HCT116 (cell line): Measurements from ENCODE around the gene NFE2L2. TPM values are rescaled to one million over a fixed set of nuclear protein-coding genes. Genes with fewer than 3 reads are reported as not detected.

Source experiments
- ATAC-seq: fragments of 200-7000 bp; cut with Tn5 transposase; 2 replicates; pipeline ENCODE4 v1.9.1; 2020; ENCODE audit warnings: mild to moderate bottlenecking, moderate library complexity
- BruUV-seq: library from RNA; stranded (reverse); fragments of 400-500 nt; replicated peaks from 2 replicates; lab custom pipeline; 2021; lab: Mats Ljungman, UMichigan
- CTCF ChIA-PET: fragments of 300-600 bp; sonication (Branson Sonifier 250); formaldehyde crosslinking; loops from one replicate; lab custom pipeline; 2021; ENCODE audit warnings: antibody characterized with exemption; lab: Charles Lee
- POLR2A ChIA-PET: fragments of 300-600, 350-600 bp; sonication (Branson Sonifier 250); formaldehyde crosslinking; loops from one replicate; lab custom pipeline; 2021; ENCODE audit warnings: antibody characterized with exemption; lab: Charles Lee
- RAD21 ChIA-PET, 2 experiments: fragments of 300-600 bp; sonication (Branson Sonifier 250); formaldehyde crosslinking; loops; one replicate each; lab custom pipeline; 2023; ENCODE audit warnings: low total read pairs in 2 of 2; ENCODE audit not compliant: uncharacterized antibody in 2 of 2, unreplicated experiment in 2 of 2, low non-redundant PET in 1 of 2; lab: Charles Lee
- DNase-seq: peaks from one replicate; pipeline ENCODE4 v3.0.0-alpha.2; 2010; ENCODE audit warnings: low read depth, low spot score
- H2AFZ ChIP-seq: fragments of 200-600 bp; shearing (Covaris generic), sonication (generic); 2 replicates; pipeline ENCODE4 v1.6.1; 2017; ENCODE audit warnings: low read depth, mixed run types, mixed read lengths, antibody characterized with exemption, low read length; ENCODE audit not compliant: poor library complexity, severe bottlenecking
- H3K27ac ChIP-seq: 2 replicates; pipeline ENCODE4 v1.5.1; 2012; ENCODE audit warnings: low read depth, low read length
- H3K27me3 ChIP-seq: fragments of 200-600 bp; sonication (generic); 2 replicates; pipeline ENCODE4 v1.6.1; 2016; ENCODE audit warnings: mixed run types, low read length, mixed read lengths; ENCODE audit not compliant: insufficient read depth
- H3K36me3 ChIP-seq, 2 experiments: fragments of 200-500 bp in 1 of 2; fragments of 200-600 bp in 1 of 2; sonication (Bioruptor generic) in 1 of 2; sonication (generic) in 1 of 2; 2 replicates each; pipeline versions ENCODE4 v1.5.1 to v1.6.1; 2014 to 2016; ENCODE audit warnings: low read length in 2 of 2, inconsistent platforms in 1 of 2, mixed read lengths in 1 of 2, mixed run types in 1 of 2; ENCODE audit not compliant: insufficient read depth in 2 of 2, control insufficient read depth in 1 of 2
- H3K4me1 ChIP-seq, 2 experiments: fragments of 200-600 bp in 1 of 2; sonication (generic) in 1 of 2; 2 replicates each; pipeline versions ENCODE4 v1.5.1 to v1.6.1; 2012 to 2017; ENCODE audit warnings: low read length in 2 of 2, inconsistent platforms in 1 of 2, mild to moderate bottlenecking in 1 of 2, mixed read lengths in 1 of 2, mixed run types in 1 of 2, moderate library complexity in 1 of 2; ENCODE audit not compliant: insufficient read depth in 2 of 2, control insufficient read depth in 1 of 2
- H3K4me2 ChIP-seq: fragments of 200-600 bp; sonication (generic); 2 replicates; pipeline ENCODE4 v1.6.1; 2017; ENCODE audit warnings: mixed run types, low read length, mixed read lengths
- H3K4me3 ChIP-seq, 2 experiments: fragments of 200-600 bp in 1 of 2; sonication (generic) in 1 of 2; replicated peaks in 1 of 2; 2 replicates each; pipeline ENCODE4 v1.5.1; 2011 to 2016; ENCODE audit warnings: low read length in 2 of 2, control low read depth in 1 of 2, low read depth in 1 of 2, mild to moderate bottlenecking in 1 of 2, mixed read lengths in 1 of 2, mixed run types in 1 of 2
- H3K79me2 ChIP-seq: fragments of 200-600 bp; sonication (generic); 2 replicates; pipeline ENCODE4 v1.6.1; 2017; ENCODE audit warnings: mild to moderate bottlenecking, mixed run types, low read length, moderate library complexity, mixed read lengths; ENCODE audit not compliant: insufficient read depth
- H3K9ac ChIP-seq: fragments of 200-600 bp; sonication (generic); 2 replicates; pipeline ENCODE4 v1.6.1; 2016; ENCODE audit warnings: low read length, mixed read lengths
- H3K9me2 ChIP-seq: fragments of 200-600 bp; sonication (generic), shearing (Covaris generic); 2 replicates; pipeline ENCODE4 v1.6.1; 2017; ENCODE audit warnings: mixed run types, mild to moderate bottlenecking, moderate library complexity; ENCODE audit not compliant: insufficient read depth
- H3K9me3 ChIP-seq, 2 experiments: fragments of 200-500 bp in 1 of 2; fragments of 200-600 bp in 1 of 2; sonication (Bioruptor generic) in 1 of 2; sonication (generic) in 1 of 2; 2 replicates each; pipeline ENCODE4 v1.6.1; 2014 to 2017; ENCODE audit warnings: low read length in 2 of 2, mixed read lengths in 2 of 2, inconsistent platforms in 1 of 2, low read depth in 1 of 2, mild to moderate bottlenecking in 1 of 2, mixed run types in 1 of 2, moderate library complexity in 1 of 2; ENCODE audit not compliant: control insufficient read depth in 1 of 2, insufficient read depth in 1 of 2
- H4K20me1 ChIP-seq: fragments of 200-600 bp; sonication (generic), shearing (Covaris generic); 2 replicates; pipeline ENCODE4 v1.6.1; 2017; ENCODE audit warnings: mixed run types, mild to moderate bottlenecking, moderate library complexity; ENCODE audit not compliant: insufficient read depth
- CBX3 ChIP-seq: IDR thresholded peaks from 2 replicates; pipeline ENCODE4 v1.6.1; 2012; ENCODE audit warnings: low read depth
- EZH2 ChIP-seq: fragments of 200-600 bp; sonication (generic); IDR thresholded peaks from 2 replicates; pipeline ENCODE4 v1.6.1; 2017; ENCODE audit warnings: antibody characterized with exemption, mixed run types
- POLR2A ChIP-seq: IDR thresholded peaks from 2 replicates; pipeline ENCODE4 v1.7.0; 2011; ENCODE audit warnings: borderline replicate concordance; ENCODE audit not compliant: insufficient read depth, insufficient read length; ENCODE audit errors: extremely low read depth
- SIN3A ChIP-seq: IDR thresholded peaks from 2 replicates; pipeline ENCODE4 v1.6.1; 2012; ENCODE audit warnings: low read depth
- TCF7L2 ChIP-seq: IDR thresholded peaks from 2 replicates; pipeline ENCODE4 v1.7.0; 2011; ENCODE audit warnings: borderline replicate concordance, inconsistent platforms; ENCODE audit not compliant: insufficient read depth, insufficient read length; ENCODE audit errors: extremely low read depth
- YY1 ChIP-seq: IDR thresholded peaks from 2 replicates; pipeline ENCODE4 v1.6.1; 2011; ENCODE audit warnings: low read length, low read depth, moderate library complexity, mild to moderate bottlenecking; ENCODE audit not compliant: insufficient replicate concordance; ENCODE audit errors: extremely low read depth
- ZFX ChIP-seq: fragments of 450-650 bp; IDR thresholded peaks from 2 replicates; pipeline ENCODE4 v1.6.1; 2017
- ZNF274 ChIP-seq: fragments of 200-500 bp; sonication (Bioruptor generic); IDR thresholded peaks from 2 replicates; pipeline ENCODE4 v1.6.1; 2014; ENCODE audit warnings: mild to moderate bottlenecking, low read depth, low read length, inconsistent platforms
- intact Hi-C: fragments of 100-400 bp; cut with micrococcal nuclease; formaldehyde crosslinking; loops from 2 replicates; pipeline ENCODE4 v1.10.0; 2022
- total RNA-seq: library from RNA; stranded (reverse); gene quantifications from one replicate; pipeline ENCODE4 v1.2.1, GENCODE V29; 2021; ENCODE audit not compliant: unreplicated experiment
- TF ChIP-seq, protein P1 (sequence below): IDR thresholded peaks from 2 replicates; pipeline ENCODE4 v1.6.1; 2012
- TF ChIP-seq, protein P2 (sequence below): IDR thresholded peaks from 2 replicates; pipeline ENCODE4 v1.6.1; 2011; ENCODE audit warnings: mild to moderate bottlenecking, low read length, moderate library complexity; ENCODE audit not compliant: insufficient replicate concordance; ENCODE audit errors: extremely low read depth
- TF ChIP-seq, protein P3 (sequence below), 3 experiments: fragments of 200-600 bp in 1 of 3; sonication (generic) in 1 of 3; IDR thresholded peaks in 2 of 3; conservative IDR thresholded peaks in 1 of 3; 2 replicates each; pipeline ENCODE4 v1.5.1; 2012 to 2017; ENCODE audit warnings: low read depth in 2 of 3, low read length in 2 of 3, antibody characterized with exemption in 1 of 3, borderline replicate concordance in 1 of 3, control low read depth in 1 of 3, mild to moderate bottlenecking in 1 of 3, mixed read lengths in 1 of 3, mixed run types in 1 of 3, moderate library complexity in 1 of 3; ENCODE audit not compliant: insufficient read depth in 1 of 3

The NFE2L2 gene
- total RNA-seq, 1 experiment from 2014 or later, result 106 TPM

DNA sequence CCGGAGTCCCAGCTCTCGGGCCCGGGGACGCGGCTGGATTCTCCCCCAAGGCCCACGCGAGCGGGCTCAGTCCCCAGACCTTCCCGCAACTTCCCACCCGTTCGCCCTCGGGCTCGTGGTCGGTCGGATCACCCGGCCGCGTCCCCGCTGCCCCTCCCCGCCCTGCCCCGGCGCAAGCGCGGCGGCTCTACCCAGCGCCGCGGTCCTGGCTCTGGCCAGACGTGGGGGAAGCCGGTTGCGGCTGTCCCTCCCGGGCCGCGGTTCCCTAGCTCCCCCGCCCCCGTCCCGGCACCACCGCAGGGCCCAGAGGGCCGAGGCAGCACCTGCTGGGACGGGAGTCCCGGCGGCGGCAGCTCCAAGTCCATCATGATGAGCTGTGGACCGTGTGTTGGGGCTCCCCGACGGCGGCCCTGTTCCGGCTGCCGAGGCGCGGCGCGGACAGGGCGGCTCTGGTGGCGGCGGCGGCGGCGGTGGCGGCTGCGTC is 276 bp downstream of the NFE2L2 start:
- H2AFZ ChIP-seq, result no peak overlapping the region
- H3K4me2 ChIP-seq, result peak overlapping the region; percentile 92
- peak overlapping the region; percentile 92 for H3K27ac ChIP-seq
- H3K9me3 ChIP-seq, result no peaks in the 10 kb centered on the region
- peak overlapping the region; percentile 76 to 83 for H3K4me3 ChIP-seq
- H3K36me3 ChIP-seq, result peaks cover 0 to 7% of the 10 kb centered on the region in 2 experiments; a peak in 1 of 4 replicates
- no peaks in the 10 kb centered on the region for H3K9me2 ChIP-seq
- TF ChIP-seq, protein P1, sequence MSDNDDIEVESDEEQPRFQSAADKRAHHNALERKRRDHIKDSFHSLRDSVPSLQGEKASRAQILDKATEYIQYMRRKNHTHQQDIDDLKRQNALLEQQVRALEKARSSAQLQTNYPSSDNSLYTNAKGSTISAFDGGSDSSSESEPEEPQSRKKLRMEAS, result peak; percentile 5
- peak; percentile 82 for TF ChIP-seq ZFX
- TF ChIP-seq POLR2A, result no peak
- TF ChIP-seq, all 23 proteins: peak for 2
- Histone ChIP-seq H3K27me3 (no peaks in the 10 kb centered on the region), H3K9ac (peak overlapping the region; percentile 98), H3K4me1 (peaks cover 28 to 48% of the 10 kb centered on the region in 2 experiments), H4K20me1 (peaks cover 8% of the 10 kb centered on the region; the same call in 1 of the 2 replicates), H3K79me2 (peaks cover 52% of the 10 kb centered on the region)
- DNase-seq (no peak), ATAC-seq (peak; percentile 39)
- CTCF ChIA-PET, result interaction anchor here (0.5 to 3.0 kb wide), 12 partner anchors 10 to 152 kb away, joined by 3 to 22 read pairs (median 4); no protein-coding TSS in a partner anchor
- RAD21 ChIA-PET, result interaction anchor here in 1 of 2 experiments (1.1 to 1.4 kb wide), 2 partner anchors 99 to 100 kb away, joined by 3 read pairs; no protein-coding TSS in a partner anchor
- POLR2A ChIA-PET, result interaction anchor here (0.7 to 3.5 kb wide), 18 partner anchors 9 to 159 kb away, joined by 3 to 22 read pairs (median 4); partner anchors contain the start of gene AGPS
- BruUV-seq, result no TSS peak
- intact Hi-C loops, result no loop called here

DNA sequence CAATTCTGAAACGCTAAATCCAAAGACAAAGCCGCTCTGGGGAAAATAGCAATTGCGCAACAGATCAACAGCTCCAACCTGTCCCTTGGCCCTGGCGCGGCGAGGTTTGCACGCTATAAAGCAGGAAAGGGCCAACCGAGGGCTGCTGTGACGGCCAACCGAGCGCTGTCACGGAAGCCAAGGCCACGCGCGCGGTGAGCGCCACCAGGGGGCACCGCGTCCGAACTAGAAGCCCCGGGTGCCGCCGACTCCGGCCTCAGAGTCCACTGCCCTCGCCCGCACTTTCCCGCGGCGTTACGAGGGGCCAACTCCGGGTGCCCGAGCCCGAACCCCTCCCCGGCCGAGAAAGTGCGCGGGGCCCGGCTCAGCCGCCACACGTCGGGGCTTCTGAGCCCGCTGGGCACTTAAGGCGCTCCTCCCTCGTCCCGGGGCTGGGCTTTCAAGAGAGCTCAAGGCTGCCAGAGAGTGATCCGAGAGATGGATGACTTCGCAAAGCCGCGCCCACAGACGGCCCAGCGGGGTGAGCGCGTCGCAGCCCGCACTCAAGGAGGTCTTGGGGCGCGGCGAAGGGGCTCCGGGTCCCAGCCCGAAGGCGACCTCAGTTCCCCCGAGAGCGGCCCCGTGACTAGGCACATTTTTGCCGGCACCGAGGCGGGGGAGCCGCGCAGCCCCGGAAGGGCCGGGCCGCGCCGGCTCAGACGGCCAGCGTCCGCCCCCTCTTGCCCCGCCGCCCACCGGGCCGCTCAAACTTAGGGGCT is 897 bp downstream of the NFE2L2 start:
- H3K9me2 ChIP-seq, result no peaks in the 10 kb centered on the region
- H3K4me3 ChIP-seq, result peak overlapping the region; percentile 76 to 83
- H3K79me2 ChIP-seq, result peaks cover 58% of the 10 kb centered on the region
- intact Hi-C loops, result loop anchor here (1.0 to 2.0 kb wide), 6 partner anchors 18 to 461 kb away; partner anchors contain the start of gene HNRNPA3
- peaks cover 0 to 9% of the 10 kb centered on the region in 2 experiments; a peak in 1 of 4 replicates for H3K36me3 ChIP-seq
- H3K4me2 ChIP-seq, result peak overlapping the region; percentile 92
- CTCF ChIA-PET, result interaction anchor here (0.5 to 3.0 kb wide), 9 partner anchors 9 to 153 kb away, joined by 3 to 22 read pairs (median 5); no protein-coding TSS in a partner anchor
- H3K9ac ChIP-seq, result peak overlapping the region; percentile 98
- H3K9me3 ChIP-seq, result no peaks in the 10 kb centered on the region
- RAD21 ChIA-PET, result interaction anchor here in 1 of 2 experiments (1.4 kb wide), 1 partner anchor 99 kb away, joined by 3 read pairs; no protein-coding TSS in a partner anchor
- peaks cover 28 to 48% of the 10 kb centered on the region in 2 experiments for H3K4me1 ChIP-seq
- no peak overlapping the region for H2AFZ ChIP-seq
- H3K27ac ChIP-seq, result peak overlapping the region; percentile 92
- ATAC-seq (peak; percentile 63), DNase-seq (peak; percentile 94)
- POLR2A ChIA-PET, result interaction anchor here (0.8 to 3.5 kb wide), 12 partner anchors 8 to 129 kb away, joined by 3 to 22 read pairs (median 5); partner anchors contain the start of gene AGPS
- BruUV-seq, result no TSS peak
- H4K20me1 ChIP-seq, result peaks cover 8% of the 10 kb centered on the region; the same call in 1 of the 2 replicates
- no peaks in the 10 kb centered on the region for H3K27me3 ChIP-seq
- TF ChIP-seq, protein P2, sequence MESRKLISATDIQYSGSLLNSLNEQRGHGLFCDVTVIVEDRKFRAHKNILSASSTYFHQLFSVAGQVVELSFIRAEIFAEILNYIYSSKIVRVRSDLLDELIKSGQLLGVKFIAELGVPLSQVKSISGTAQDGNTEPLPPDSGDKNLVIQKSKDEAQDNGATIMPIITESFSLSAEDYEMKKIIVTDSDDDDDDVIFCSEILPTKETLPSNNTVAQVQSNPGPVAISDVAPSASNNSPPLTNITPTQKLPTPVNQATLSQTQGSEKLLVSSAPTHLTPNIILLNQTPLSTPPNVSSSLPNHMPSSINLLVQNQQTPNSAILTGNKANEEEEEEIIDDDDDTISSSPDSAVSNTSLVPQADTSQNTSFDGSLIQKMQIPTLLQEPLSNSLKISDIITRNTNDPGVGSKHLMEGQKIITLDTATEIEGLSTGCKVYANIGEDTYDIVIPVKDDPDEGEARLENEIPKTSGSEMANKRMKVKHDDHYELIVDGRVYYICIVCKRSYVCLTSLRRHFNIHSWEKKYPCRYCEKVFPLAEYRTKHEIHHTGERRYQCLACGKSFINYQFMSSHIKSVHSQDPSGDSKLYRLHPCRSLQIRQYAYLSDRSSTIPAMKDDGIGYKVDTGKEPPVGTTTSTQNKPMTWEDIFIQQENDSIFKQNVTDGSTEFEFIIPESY, result no peak
- TF ChIP-seq, protein P3, sequence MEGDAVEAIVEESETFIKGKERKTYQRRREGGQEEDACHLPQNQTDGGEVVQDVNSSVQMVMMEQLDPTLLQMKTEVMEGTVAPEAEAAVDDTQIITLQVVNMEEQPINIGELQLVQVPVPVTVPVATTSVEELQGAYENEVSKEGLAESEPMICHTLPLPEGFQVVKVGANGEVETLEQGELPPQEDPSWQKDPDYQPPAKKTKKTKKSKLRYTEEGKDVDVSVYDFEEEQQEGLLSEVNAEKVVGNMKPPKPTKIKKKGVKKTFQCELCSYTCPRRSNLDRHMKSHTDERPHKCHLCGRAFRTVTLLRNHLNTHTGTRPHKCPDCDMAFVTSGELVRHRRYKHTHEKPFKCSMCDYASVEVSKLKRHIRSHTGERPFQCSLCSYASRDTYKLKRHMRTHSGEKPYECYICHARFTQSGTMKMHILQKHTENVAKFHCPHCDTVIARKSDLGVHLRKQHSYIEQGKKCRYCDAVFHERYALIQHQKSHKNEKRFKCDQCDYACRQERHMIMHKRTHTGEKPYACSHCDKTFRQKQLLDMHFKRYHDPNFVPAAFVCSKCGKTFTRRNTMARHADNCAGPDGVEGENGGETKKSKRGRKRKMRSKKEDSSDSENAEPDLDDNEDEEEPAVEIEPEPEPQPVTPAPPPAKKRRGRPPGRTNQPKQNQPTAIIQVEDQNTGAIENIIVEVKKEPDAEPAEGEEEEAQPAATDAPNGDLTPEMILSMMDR (IDR thresholded peaks at IDR 0.05 in 2 of 3, conservative IDR thresholded peaks at IDR 0.05 in 1 of 3; ENCODE audit: borderline replicate concordance in 1 of 3, insufficient read depth in 1 of 3, low read depth in 2 of 3, low read length in 2 of 3), result peak; percentile 56 to 81 (median 68)
- TF ChIP-seq POLR2A (peak; percentile 49), ZNF274 (no peak), TCF7L2 (peak; percentile 94), EZH2 (no peak), YY1 (peak; percentile 31), CBX3 (peak; percentile 90), SIN3A (peak; percentile 99), ZFX (peak; percentile 85; the same call in 1 of the 2 replicates)
